ENCODE data around the gene IGFLR1.

GRCh38 chr19:35759697-35760096 is 17.4 kb upstream of the IGFLR1 start:
- no peak for TF ChIP-seq CTCF (IDR thresholded peaks at IDR 0.05; ENCODE audit: insufficient read depth, low read depth, low read length)
- TF ChIP-seq EZH2 (IDR thresholded peaks at IDR 0.05; ENCODE audit: insufficient read depth, low read length) = no peak

All from astrocyte (in vitro differentiated cells and primary cell).